HepG2 (cell line): ENCODE results near the gene ZFP36. TPM values are rescaled to one million over a fixed set of nuclear protein-coding genes. Genes with fewer than 3 reads are reported as not detected.

ENCODE experiments used
- AGO2 ChIP-seq: fragments of 200-400 bp; formaldehyde crosslinking; optimal IDR thresholded peaks from 2 replicates; pipeline ENCODE3; 2017; ENCODE audit warnings: mild to moderate bottlenecking, low read depth, low read length, moderate library complexity
- AKAP8 ChIP-seq: sonication (generic); formaldehyde crosslinking; IDR thresholded peaks from 2 replicates; pipeline ENCODE4 v1.5.1; 2020; ENCODE audit warnings: mild to moderate bottlenecking, missing genetic modification reagents
- CAMTA2 ChIP-seq: sonication (generic); formaldehyde crosslinking; IDR thresholded peaks from 2 replicates; pipeline ENCODE4 v1.4.0; 2020; ENCODE audit warnings: mild to moderate bottlenecking, missing genetic modification reagents, borderline replicate concordance
- IRF9 ChIP-seq: sonication (generic); formaldehyde crosslinking; IDR thresholded peaks from 2 replicates; pipeline ENCODE4 v1.8.0; 2022; ENCODE audit warnings: missing genetic modification reagents, mild to moderate bottlenecking, borderline replicate concordance
- ISL2 ChIP-seq: sonication (generic); formaldehyde crosslinking; IDR thresholded peaks from 2 replicates; pipeline ENCODE4 v1.5.0; 2020; ENCODE audit warnings: missing genetic modification reagents
- KDM6A ChIP-seq: IDR thresholded peaks from 2 replicates; pipeline ENCODE4 v1.6.1; 2016; ENCODE audit warnings: low read depth
- LCORL ChIP-seq, 2 experiments: fragments of 450-650 bp in 1 of 2; sonication (generic) in 1 of 2; formaldehyde crosslinking in 1 of 2; IDR thresholded peaks; 2 replicates each; pipeline versions ENCODE4 v1.5.0 to v1.6.1; 2017 to 2020; ENCODE audit warnings: antibody characterized with exemption in 1 of 2, missing genetic modification reagents in 1 of 2
- MNT ChIP-seq: fragments of 450-650 bp; IDR thresholded peaks from 2 replicates; pipeline ENCODE4 v1.6.1; 2016
- MTA1 ChIP-seq: sonication (generic); formaldehyde crosslinking; IDR thresholded peaks from 2 replicates; pipeline ENCODE4 v1.4.0; 2020; ENCODE audit warnings: missing genetic modification reagents, mild to moderate bottlenecking, borderline replicate concordance
- NFKBIZ ChIP-seq: IDR thresholded peaks from 2 replicates; pipeline ENCODE4 v1.6.1; 2018; ENCODE audit warnings: missing genetic modification reagents, missing compliant biosample characterization
- NR2F2 ChIP-seq: IDR thresholded peaks from 2 replicates; pipeline ENCODE4 v1.6.1; 2012; ENCODE audit warnings: low read depth, inconsistent platforms, borderline replicate concordance
- PATZ1 ChIP-seq: sonication (generic); formaldehyde crosslinking; IDR thresholded peaks from 2 replicates; pipeline ENCODE4 v1.4.0; 2020; ENCODE audit warnings: missing genetic modification reagents
- RNF2 ChIP-seq: fragments of 450-650 bp; conservative IDR thresholded peaks from 2 replicates; pipeline ENCODE4 v1.6.1; 2016; ENCODE audit warnings: low read depth
- SAP130 ChIP-seq: IDR thresholded peaks from 2 replicates; pipeline ENCODE4 v1.6.1; 2016; ENCODE audit warnings: low read depth
- SKI ChIP-seq: fragments of 450-650 bp; IDR thresholded peaks from one replicate; pipeline ENCODE4 v1.6.1; 2018; ENCODE audit warnings: mild to moderate bottlenecking; ENCODE audit not compliant: partially characterized antibody
- SMAD1 ChIP-seq: sonication (generic); formaldehyde crosslinking; IDR thresholded peaks from 2 replicates; pipeline ENCODE4 v1.4.0; 2020; ENCODE audit warnings: missing genetic modification reagents, low read depth, mild to moderate bottlenecking, borderline replicate concordance
- SMAD9 ChIP-seq: sonication (generic); formaldehyde crosslinking; IDR thresholded peaks from 2 replicates; pipeline ENCODE4 v1.5.1; 2020; ENCODE audit warnings: mild to moderate bottlenecking, missing genetic modification reagents
- SP4 ChIP-seq: sonication (generic); formaldehyde crosslinking; IDR thresholded peaks from 2 replicates; pipeline ENCODE4 v1.8.1; 2023; ENCODE audit warnings: mild to moderate bottlenecking, missing genetic modification reagents
- STAG1 ChIP-seq: sonication (generic); formaldehyde crosslinking; IDR thresholded peaks from 2 replicates; pipeline ENCODE4 v1.4.0; 2020; ENCODE audit warnings: missing genetic modification reagents
- TARDBP ChIP-seq: sonication (generic); formaldehyde crosslinking; IDR thresholded peaks from 2 replicates; pipeline ENCODE4 v1.8.0; 2022; ENCODE audit warnings: mild to moderate bottlenecking, missing genetic modification reagents
- THRA ChIP-seq: sonication (generic); formaldehyde crosslinking; IDR thresholded peaks from 2 replicates; pipeline ENCODE4 v1.4.0; 2020; ENCODE audit warnings: missing genetic modification reagents, borderline replicate concordance
- ZFP36L1 ChIP-seq: sonication (generic); formaldehyde crosslinking; IDR thresholded peaks from 2 replicates; pipeline ENCODE4 v1.8.0; 2022; ENCODE audit warnings: mild to moderate bottlenecking, missing genetic modification reagents, moderate library complexity
- ZFP36L2 ChIP-seq: sonication (generic); formaldehyde crosslinking; IDR thresholded peaks from 2 replicates; pipeline ENCODE4 v1.4.0; 2020; ENCODE audit warnings: missing genetic modification reagents
- ZNF121 ChIP-seq: sonication (generic); formaldehyde crosslinking; IDR thresholded peaks from 2 replicates; pipeline ENCODE4 v1.5.0; 2020; ENCODE audit warnings: mild to moderate bottlenecking, missing genetic modification reagents
- ZNF773 ChIP-seq: sonication (generic); formaldehyde crosslinking; IDR thresholded peaks from 2 replicates; pipeline ENCODE4 v1.4.0; 2020; ENCODE audit warnings: missing genetic modification reagents, borderline replicate concordance
- polyA plus RNA-seq, 8 experiments: library from polyadenylated mRNA; depleted of rRNA in 3 of 8; stranded (reverse) in 7 of 8; unstranded in 1 of 8; fragments of >200 nt; fragmentation: Illumina TruSeq in 4 of 8; extraction: Trizol in 4 of 8; gene quantifications; 2 replicates each; pipeline versions ENCODE4 v1.2.1 to v1.2.3, GENCODE V29; 2011 to 2016; ENCODE audit warnings: low read depth in 4 of 8, missing spikeins in 1 of 8, mixed read lengths in 1 of 8; ENCODE audit not compliant: insufficient read depth in 1 of 8
- total RNA-seq, 5 experiments: library from RNA; depleted of rRNA; stranded (reverse); fragments of >200 nt; fragmentation: Illumina TruSeq; extraction: Trizol; gene quantifications; 2 replicates each; pipeline ENCODE4 v1.2.3, GENCODE V29; 2016; ENCODE audit warnings: low read depth in 1 of 5

The ZFP36 gene
- total and polyA plus RNA-seq, 2 of the 13 experiments (the other 11 are each of a cell fraction or from before 2014, with no cell fraction given), result 1.4 to 1.7 TPM

GRCh38 chr19:39397360-39398296 lies 9.0 kb upstream of the ZFP36 start (continued):
- peak; percentile 93 for TF ChIP-seq SAP130 (CRISPR knock-in tag)
- TF ChIP-seq AGO2, result peak; percentile 72
- no peak for TF ChIP-seq ZNF773 (CRISPR knock-in tag)
- no peak for TF ChIP-seq MNT
- peak; percentile 84 for TF ChIP-seq NFKBIZ (CRISPR knock-in tag)
- no peak for TF ChIP-seq ZFP36L2
- TF ChIP-seq MTA1 (CRISPR knock-in tag), result 0 out of 2 replicates have a peak, but pooled peaks have one; percentile 33
- peak; percentile 88 for TF ChIP-seq KDM6A (CRISPR knock-in tag)
- peak; percentile 60 for TF ChIP-seq SKI
- TF ChIP-seq TARDBP, result peak; percentile 93
- peak; percentile 76; the same call in 1 of the 2 replicates for TF ChIP-seq SMAD1
- no peak for TF ChIP-seq CAMTA2 (CRISPR knock-in tag)
- peak; percentile 9; the same call in 1 of the 2 replicates for TF ChIP-seq NR2F2
- TF ChIP-seq ZFP36L1, result peak; percentile 82; the same call in 1 of the 2 replicates
- TF ChIP-seq ISL2 (CRISPR knock-in tag), result peak; percentile 81
- peak; percentile 93 for TF ChIP-seq AKAP8
- TF ChIP-seq RNF2, result no peak
- TF ChIP-seq STAG1 (CRISPR knock-in tag), result peak; percentile 97
- peak; percentile 85 for TF ChIP-seq ZNF121 (CRISPR knock-in tag)
- TF ChIP-seq IRF9 (CRISPR knock-in tag), result peak; percentile 90
- peak; percentile 83 for TF ChIP-seq SP4
- peak; percentile 72 for TF ChIP-seq THRA
- TF ChIP-seq SMAD9, result no peak
- TF ChIP-seq PATZ1 (CRISPR knock-in tag), result peak; percentile 93
- TF ChIP-seq LCORL (IDR thresholded peaks at IDR 0.05), result no peak
- peak; percentile 93 for TF ChIP-seq LCORL (CRISPR knock-in tag; IDR thresholded peaks at IDR 0.05)
